ENCODE data around the gene GFOD2.

GFOD2 gene

DNA sequence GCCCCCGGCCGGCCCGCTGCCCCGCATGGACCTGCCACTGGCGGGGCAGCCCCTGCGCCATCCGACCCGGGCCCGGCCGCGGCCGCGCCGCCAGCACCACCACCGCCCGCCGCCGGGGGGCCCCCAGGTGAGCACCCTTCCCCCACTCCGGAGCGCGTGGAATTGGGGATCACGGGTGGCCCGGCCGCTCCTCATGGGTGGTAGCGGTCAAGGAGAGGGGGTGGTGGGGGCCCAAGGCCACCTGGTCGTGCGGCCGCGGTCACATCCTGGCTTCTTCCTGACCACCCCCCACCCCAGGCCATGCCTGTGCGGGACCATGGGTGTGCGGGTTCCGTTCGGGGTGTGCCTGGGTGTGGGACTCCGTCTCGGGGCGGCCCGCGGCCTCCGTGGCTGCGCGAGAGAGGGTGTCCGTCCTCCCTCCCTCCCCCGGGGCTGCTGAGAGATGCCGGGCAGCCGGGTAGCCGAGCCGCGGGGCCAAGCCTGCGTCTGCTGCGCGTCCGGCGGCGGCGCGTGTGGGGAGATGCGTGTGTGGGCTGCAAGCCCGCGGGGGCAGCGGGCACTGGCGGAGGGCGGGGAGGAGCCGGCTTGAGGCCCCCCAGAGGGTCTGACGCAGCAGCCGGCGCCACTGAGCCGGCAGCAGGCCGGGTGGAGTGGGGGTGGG, 65.9 kb downstream of the GFOD2 start:
- H3K4me3 ChIP-seq (replicated peaks; ENCODE audit: low read depth, low read length), result no peak overlapping the region
- peaks cover 54% of the 10 kb centered on the region for H3K36me3 ChIP-seq (ENCODE audit: control insufficient read depth, insufficient read depth, low read length)
- TF ChIP-seq, protein P1, sequence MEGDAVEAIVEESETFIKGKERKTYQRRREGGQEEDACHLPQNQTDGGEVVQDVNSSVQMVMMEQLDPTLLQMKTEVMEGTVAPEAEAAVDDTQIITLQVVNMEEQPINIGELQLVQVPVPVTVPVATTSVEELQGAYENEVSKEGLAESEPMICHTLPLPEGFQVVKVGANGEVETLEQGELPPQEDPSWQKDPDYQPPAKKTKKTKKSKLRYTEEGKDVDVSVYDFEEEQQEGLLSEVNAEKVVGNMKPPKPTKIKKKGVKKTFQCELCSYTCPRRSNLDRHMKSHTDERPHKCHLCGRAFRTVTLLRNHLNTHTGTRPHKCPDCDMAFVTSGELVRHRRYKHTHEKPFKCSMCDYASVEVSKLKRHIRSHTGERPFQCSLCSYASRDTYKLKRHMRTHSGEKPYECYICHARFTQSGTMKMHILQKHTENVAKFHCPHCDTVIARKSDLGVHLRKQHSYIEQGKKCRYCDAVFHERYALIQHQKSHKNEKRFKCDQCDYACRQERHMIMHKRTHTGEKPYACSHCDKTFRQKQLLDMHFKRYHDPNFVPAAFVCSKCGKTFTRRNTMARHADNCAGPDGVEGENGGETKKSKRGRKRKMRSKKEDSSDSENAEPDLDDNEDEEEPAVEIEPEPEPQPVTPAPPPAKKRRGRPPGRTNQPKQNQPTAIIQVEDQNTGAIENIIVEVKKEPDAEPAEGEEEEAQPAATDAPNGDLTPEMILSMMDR (IDR thresholded peaks at IDR 0.05; ENCODE audit: insufficient read depth, low read length, poor library complexity, severe bottlenecking), result no peak
- no peak for DNase-seq (ENCODE audit: extremely low read depth, insufficient read length)
- H3K27me3 ChIP-seq (replicated peaks; ENCODE audit: control insufficient read depth, insufficient read depth, low read length), result no peaks in the 10 kb centered on the region

DNA sequence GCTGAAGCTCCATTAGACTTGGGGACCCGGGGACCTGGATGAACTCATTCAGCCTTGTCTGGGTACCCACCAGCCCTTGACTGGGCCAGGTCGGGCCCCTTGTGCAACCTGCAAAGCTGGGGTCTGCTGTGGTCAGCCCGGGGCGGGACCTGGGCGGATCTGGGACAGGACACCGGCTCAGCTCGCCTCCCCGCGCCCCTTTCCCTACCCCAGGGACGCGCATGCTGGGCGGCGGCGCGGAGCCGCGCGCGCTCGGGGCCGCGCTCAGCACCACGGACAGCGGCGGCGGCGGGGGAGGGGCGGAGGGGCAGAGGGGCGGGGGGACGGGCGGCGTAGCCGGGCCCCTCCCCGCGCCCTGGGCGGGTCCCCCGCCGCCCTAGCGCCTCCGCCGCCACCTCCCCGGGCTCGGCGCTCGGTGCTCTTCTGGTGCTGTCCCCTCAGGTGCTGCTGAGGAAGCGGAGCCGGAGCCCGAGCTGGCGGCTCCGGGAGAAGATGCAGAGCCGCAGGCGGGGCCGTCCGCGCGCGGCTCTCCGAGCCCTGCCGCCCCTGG, 66.5 kb downstream of the GFOD2 start:
- TF ChIP-seq, protein P1 (IDR thresholded peaks at IDR 0.05; ENCODE audit: insufficient read depth, low read length, poor library complexity, severe bottlenecking), result no peak
- H3K4me3 ChIP-seq (replicated peaks; ENCODE audit: low read depth, low read length), result no peak overlapping the region
- no peaks in the 10 kb centered on the region for H3K27me3 ChIP-seq (replicated peaks; ENCODE audit: control insufficient read depth, insufficient read depth, low read length)
- no peak for DNase-seq (ENCODE audit: extremely low read depth, insufficient read length)
- peaks cover 52% of the 10 kb centered on the region for H3K36me3 ChIP-seq (ENCODE audit: control insufficient read depth, insufficient read depth, low read length)

DNA sequence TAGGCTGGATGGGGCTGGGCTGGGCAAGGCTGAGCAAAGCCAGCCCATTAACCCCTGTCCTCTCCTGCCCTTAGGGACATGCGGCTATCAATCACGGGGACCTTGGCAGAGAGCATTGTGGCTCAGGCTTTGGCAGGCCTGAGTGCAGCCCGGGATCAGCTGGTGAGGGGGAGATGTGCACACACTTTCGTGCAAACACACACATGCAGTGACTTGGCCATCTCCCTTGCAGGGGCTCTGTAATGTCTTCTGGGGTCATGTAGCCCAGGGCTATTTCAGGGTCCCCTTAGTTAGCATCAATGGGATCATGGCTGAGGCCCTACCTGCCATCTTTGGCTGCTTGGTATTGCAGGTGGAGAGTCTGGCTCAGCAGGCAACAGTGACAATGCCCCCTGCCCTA, 67.3 kb downstream of the GFOD2 start:
- DNase-seq (ENCODE audit: extremely low read depth, insufficient read length), result no peak
- TF ChIP-seq, protein P1 (IDR thresholded peaks at IDR 0.05; ENCODE audit: insufficient read depth, low read length, poor library complexity, severe bottlenecking), result no peak
- no peak overlapping the region for H3K4me3 ChIP-seq (replicated peaks; ENCODE audit: low read depth, low read length)
- no peaks in the 10 kb centered on the region for H3K27me3 ChIP-seq (replicated peaks; ENCODE audit: control insufficient read depth, insufficient read depth, low read length)
- peaks cover 51% of the 10 kb centered on the region for H3K36me3 ChIP-seq (ENCODE audit: control insufficient read depth, insufficient read depth, low read length)

DNA sequence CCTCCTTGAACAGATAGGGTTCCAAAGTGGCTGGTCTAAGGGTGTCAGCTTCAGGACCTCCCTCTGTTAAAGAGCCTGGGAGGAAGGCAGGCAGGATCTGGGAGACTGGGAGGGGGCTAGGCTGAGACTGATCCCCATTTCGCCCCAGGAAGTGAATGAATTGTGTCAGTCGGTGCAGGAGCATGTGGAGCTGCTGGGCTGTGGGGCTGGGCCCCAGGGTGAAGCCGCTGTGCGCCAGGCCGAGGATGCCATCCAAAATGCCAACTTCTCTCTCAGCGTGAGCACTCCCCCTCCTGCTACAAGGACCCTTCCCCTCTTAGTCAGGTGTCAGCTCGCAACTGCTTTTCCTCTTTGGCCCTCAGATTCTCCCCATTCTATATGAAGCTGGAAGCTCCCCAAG, 68.1 kb downstream of the GFOD2 start:
- H3K36me3 ChIP-seq (ENCODE audit: control insufficient read depth, insufficient read depth, low read length), result peaks cover 51% of the 10 kb centered on the region
- no peak for DNase-seq (ENCODE audit: extremely low read depth, insufficient read length)
- H3K4me3 ChIP-seq (replicated peaks; ENCODE audit: low read depth, low read length), result no peak overlapping the region
- TF ChIP-seq, protein P1 (IDR thresholded peaks at IDR 0.05; ENCODE audit: insufficient read depth, low read length, poor library complexity, severe bottlenecking), result no peak
- no peaks in the 10 kb centered on the region for H3K27me3 ChIP-seq (replicated peaks; ENCODE audit: control insufficient read depth, insufficient read depth, low read length)

DNA sequence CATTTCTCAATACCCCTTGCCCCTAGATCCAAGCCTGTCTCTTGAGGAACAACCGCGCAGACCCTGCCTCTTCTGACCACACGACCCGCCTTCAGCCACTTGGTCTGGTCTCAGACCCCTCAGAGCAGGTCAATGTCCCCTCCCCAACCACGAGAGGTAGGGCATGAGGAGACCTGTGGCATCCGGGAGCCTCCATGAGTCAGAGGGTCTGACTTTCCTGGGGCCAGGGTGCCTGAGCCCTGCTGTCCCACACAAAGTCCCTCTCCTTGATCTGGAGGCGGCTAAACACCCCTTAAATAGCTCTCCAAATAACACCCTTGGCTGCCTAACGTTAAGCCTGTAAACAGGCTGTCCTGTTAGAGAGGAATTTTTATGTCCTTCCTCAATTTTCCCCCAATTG, 69.1 kb downstream of the GFOD2 start:
- H3K27me3 ChIP-seq (replicated peaks; ENCODE audit: control insufficient read depth, insufficient read depth, low read length), result no peaks in the 10 kb centered on the region
- H3K36me3 ChIP-seq (ENCODE audit: control insufficient read depth, insufficient read depth, low read length), result peaks cover 50% of the 10 kb centered on the region
- DNase-seq (ENCODE audit: extremely low read depth, insufficient read length), result no peak

More for the DNA sequence above, 69.1 kb downstream of the GFOD2 start:
- no peak overlapping the region for H3K4me3 ChIP-seq (replicated peaks; ENCODE audit: low read depth, low read length)
- TF ChIP-seq, protein P1 (IDR thresholded peaks at IDR 0.05; ENCODE audit: insufficient read depth, low read length, poor library complexity, severe bottlenecking), result no peak

Data from GM06990 (cell line).